ENCODE data around the gene LCP1.

The LCP1 gene

GRCh38 chr13:46134494-46134893 is 47.5 kb downstream of the LCP1 start:
- Histone ChIP-seq H3K4me1 (ENCODE audit: control insufficient read depth, insufficient read depth, low read length) (no peaks in the 10 kb centered on the region; the same call in 1 of the 2 replicates), H3K36me3 (ENCODE audit: control insufficient read depth in 2 of 2, insufficient read depth in 1 of 2, low read length in 2 of 2) (peaks cover 0 to 53% of the 10 kb centered on the region in 2 experiments; a peak in 1 of 3 replicates), H3K4me3 (ENCODE audit: low read depth, low read length) (no peak overlapping the region), H3K27ac (ENCODE audit: extremely low read depth, low read depth, low read length) (no peak overlapping the region), H3K9me3 (ENCODE audit: control insufficient read depth, insufficient read depth, low read depth, low read length) (no peaks in the 10 kb centered on the region)
- TF ChIP-seq ZNF449 (tag by site-specific recombination; IDR thresholded peaks at IDR 0.05) = no peak
- no peak for TF ChIP-seq ZNF664 (tag by site-specific recombination; IDR thresholded peaks at IDR 0.05)
- TF ChIP-seq ZFP41 (tag by site-specific recombination; IDR thresholded peaks at IDR 0.05; ENCODE audit: borderline replicate concordance) = no peak
- no peak for TF ChIP-seq ZNF223 (tag by site-specific recombination; IDR thresholded peaks at IDR 0.05)
- TF ChIP-seq BCL6B (tag by site-specific recombination; IDR thresholded peaks at IDR 0.05) = no peak
- no peak for TF ChIP-seq ZNF596 (tag by site-specific recombination; IDR thresholded peaks at IDR 0.05)
- no peak for TF ChIP-seq ZNF629 (tag by site-specific recombination; IDR thresholded peaks at IDR 0.05)
- no peak for TF ChIP-seq ZNF704 (tag by site-specific recombination; IDR thresholded peaks at IDR 0.05)
- no peak for TF ChIP-seq ZBTB7A (tag by site-specific recombination; IDR thresholded peaks at IDR 0.05; ENCODE audit: low read depth)
- no peak for TF ChIP-seq PATZ1 (tag by site-specific recombination; IDR thresholded peaks at IDR 0.05)
- no peak for TF ChIP-seq ZNF362 (tag by site-specific recombination; IDR thresholded peaks at IDR 0.05)
- TF ChIP-seq ZNF777 (tag by site-specific recombination; IDR thresholded peaks at IDR 0.05; ENCODE audit: borderline replicate concordance) = no peak
- no peak for TF ChIP-seq ZNF747 (tag by site-specific recombination; IDR thresholded peaks at IDR 0.05)
- no peak for TF ChIP-seq ZNF792 (tag by site-specific recombination; IDR thresholded peaks at IDR 0.05)
- no peak for TF ChIP-seq ZNF645 (tag by site-specific recombination; IDR thresholded peaks at IDR 0.05)
- no peak for TF ChIP-seq ZNF112 (tag by site-specific recombination; IDR thresholded peaks at IDR 0.05)
- no peak for TF ChIP-seq ZNF394 (tag by site-specific recombination; IDR thresholded peaks at IDR 0.05; ENCODE audit: borderline replicate concordance)
- POLR2A ChIA-PET = no interaction called here
- CTCF ChIA-PET = interaction anchor here (0.7 kb wide), 1 partner anchor 660 kb away, joined by 3 read pairs; no protein-coding TSS in a partner anchor
